SU-DHL-6 (cell line): ENCODE data around the gene CATSPER3.

Experiments
- H2AFZ ChIP-seq: fragments of 200-600 bp; sonication (generic); 2 replicates; pipeline ENCODE4 v1.6.1; 2014; ENCODE audit warnings: low read depth, mild to moderate bottlenecking, moderate library complexity, mixed read lengths, antibody characterized with exemption, low read length; ENCODE audit not compliant: severe bottlenecking
- H3F3A ChIP-seq: fragments of 200-600 bp; shearing (Covaris generic); 2 replicates; pipeline ENCODE4 v1.6.0; 2016; ENCODE audit warnings: antibody characterized with exemption, mild to moderate bottlenecking; ENCODE audit not compliant: insufficient read depth
- H3K27ac ChIP-seq: fragments of 200-600 bp; sonication (generic); 2 replicates; pipeline ENCODE4 v1.5.1; 2016; ENCODE audit warnings: low read depth, mild to moderate bottlenecking, low read length, moderate library complexity, mixed read lengths
- H3K27me3 ChIP-seq: fragments of 200-600 bp; sonication (generic), shearing (Covaris generic); 2 replicates; pipeline ENCODE4 v1.6.0; 2014; ENCODE audit warnings: mild to moderate bottlenecking, low read length
- H3K36me3 ChIP-seq: fragments of 200-600 bp; sonication (generic); 2 replicates; pipeline ENCODE4 v1.6.1; 2014; ENCODE audit warnings: mild to moderate bottlenecking, low read length, mixed read lengths
- H3K4me2 ChIP-seq: fragments of 300-600, 200-600 bp; shearing (Covaris generic), sonication (generic); 2 replicates; pipeline ENCODE4 v1.6.0; 2014; ENCODE audit warnings: low read length, low read depth, mild to moderate bottlenecking; ENCODE audit not compliant: poor library complexity, severe bottlenecking
- H3K4me3 ChIP-seq: fragments of 200-600 bp; sonication (generic); 2 replicates; pipeline ENCODE4 v1.5.1; 2014; ENCODE audit warnings: antibody characterized with exemption, low read length, mild to moderate bottlenecking, mixed read lengths; ENCODE audit not compliant: insufficient read depth, poor library complexity, severe bottlenecking
- H3K79me2 ChIP-seq: fragments of 200-600 bp; sonication (generic); 2 replicates; pipeline ENCODE4 v1.6.1; 2014; ENCODE audit warnings: mild to moderate bottlenecking, low read length, moderate library complexity; ENCODE audit not compliant: insufficient read depth
- H3K9ac ChIP-seq: fragments of 200-600 bp; sonication (generic); 2 replicates; pipeline ENCODE4 v1.7.0; 2014; ENCODE audit warnings: mild to moderate bottlenecking, low read length
- H3K9me2 ChIP-seq: fragments of 200-600 bp; sonication (generic); replicated peaks from 2 replicates; pipeline ENCODE4 v1.6.1; 2014; ENCODE audit warnings: low read length; ENCODE audit not compliant: insufficient read depth
- H3K9me3 ChIP-seq: fragments of 200-600 bp; sonication (generic); 2 replicates; pipeline ENCODE4 v1.6.1; 2014; ENCODE audit warnings: low read length, mixed read lengths; ENCODE audit not compliant: insufficient read depth
- H4K20me1 ChIP-seq: fragments of 200-600 bp; sonication (generic); 2 replicates; pipeline ENCODE4 v1.6.1; 2014; ENCODE audit warnings: low read depth, mild to moderate bottlenecking, antibody characterized with exemption, low read length, moderate library complexity, mixed read lengths
- EZH2phosphoT487 ChIP-seq: fragments of 200-600 bp; sonication (generic), shearing (Covaris generic); conservative IDR thresholded peaks from 2 replicates; pipeline ENCODE4 v1.6.1; 2018; ENCODE audit warnings: mild to moderate bottlenecking, antibody characterized with exemption, low read length, moderate library complexity, mixed read lengths
- TF ChIP-seq, protein P1 (sequence below): fragments of 200-600 bp; sonication (generic); IDR thresholded peaks from one replicate; pipeline ENCODE4 v1.5.1; 2017; ENCODE audit warnings: antibody characterized with exemption, mild to moderate bottlenecking, low read length, moderate library complexity; ENCODE audit not compliant: insufficient read depth, poor library complexity, severe bottlenecking

CATSPER3 gene

DNA sequence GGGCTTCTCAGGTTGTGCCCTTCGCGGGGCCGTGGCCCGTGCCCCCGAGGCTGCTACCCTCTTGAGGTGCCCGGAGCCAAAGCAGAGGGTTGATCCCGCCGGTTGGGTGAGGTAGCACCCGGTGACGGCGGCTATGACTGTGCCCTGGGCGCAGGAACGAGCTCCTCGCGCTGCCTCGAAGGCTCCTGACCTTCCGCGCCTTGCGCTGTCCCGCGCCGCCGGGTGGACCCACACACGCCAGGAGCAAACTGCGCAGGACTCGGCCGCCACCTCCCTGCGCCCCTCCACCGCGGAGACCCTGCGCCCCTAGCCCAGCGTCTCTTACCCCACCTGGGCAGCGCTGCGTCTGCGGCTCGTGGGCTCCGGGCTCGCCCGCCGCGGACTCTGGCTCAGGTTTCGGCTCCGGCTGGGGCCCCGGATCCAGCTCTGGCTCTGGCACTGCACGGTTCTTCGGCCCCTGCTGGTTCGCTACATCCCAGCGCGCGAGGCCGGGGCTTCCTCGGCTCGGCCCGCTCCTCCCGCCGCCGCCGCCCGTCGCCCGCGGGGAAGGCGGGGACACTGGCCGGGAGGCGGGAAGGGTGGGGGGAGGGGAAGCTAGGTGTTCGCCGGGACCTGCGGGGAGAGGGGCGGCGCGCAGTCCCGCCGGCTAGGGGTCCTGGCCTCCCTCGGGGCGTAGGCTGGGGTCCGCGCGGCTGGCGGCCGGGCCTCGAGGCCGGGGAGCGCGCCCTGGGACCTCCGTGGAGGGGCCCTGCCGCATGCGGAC lies 71.7 kb downstream of the CATSPER3 start:
- no peaks in the 10 kb centered on the region for H3K9me2 ChIP-seq
- H3K27me3 ChIP-seq, result no peaks in the 10 kb centered on the region
- no peak overlapping the region for H2AFZ ChIP-seq
- H3K27ac ChIP-seq, result no peak overlapping the region
- H3K4me2 ChIP-seq, result no peak overlapping the region
- H3F3A ChIP-seq, result no peaks in the 10 kb centered on the region
- H3K79me2 ChIP-seq, result no peaks in the 10 kb centered on the region
- H3K9me3 ChIP-seq, result no peaks in the 10 kb centered on the region
- TF ChIP-seq, protein P1, sequence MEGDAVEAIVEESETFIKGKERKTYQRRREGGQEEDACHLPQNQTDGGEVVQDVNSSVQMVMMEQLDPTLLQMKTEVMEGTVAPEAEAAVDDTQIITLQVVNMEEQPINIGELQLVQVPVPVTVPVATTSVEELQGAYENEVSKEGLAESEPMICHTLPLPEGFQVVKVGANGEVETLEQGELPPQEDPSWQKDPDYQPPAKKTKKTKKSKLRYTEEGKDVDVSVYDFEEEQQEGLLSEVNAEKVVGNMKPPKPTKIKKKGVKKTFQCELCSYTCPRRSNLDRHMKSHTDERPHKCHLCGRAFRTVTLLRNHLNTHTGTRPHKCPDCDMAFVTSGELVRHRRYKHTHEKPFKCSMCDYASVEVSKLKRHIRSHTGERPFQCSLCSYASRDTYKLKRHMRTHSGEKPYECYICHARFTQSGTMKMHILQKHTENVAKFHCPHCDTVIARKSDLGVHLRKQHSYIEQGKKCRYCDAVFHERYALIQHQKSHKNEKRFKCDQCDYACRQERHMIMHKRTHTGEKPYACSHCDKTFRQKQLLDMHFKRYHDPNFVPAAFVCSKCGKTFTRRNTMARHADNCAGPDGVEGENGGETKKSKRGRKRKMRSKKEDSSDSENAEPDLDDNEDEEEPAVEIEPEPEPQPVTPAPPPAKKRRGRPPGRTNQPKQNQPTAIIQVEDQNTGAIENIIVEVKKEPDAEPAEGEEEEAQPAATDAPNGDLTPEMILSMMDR, result no peak
- H4K20me1 ChIP-seq, result no peaks in the 10 kb centered on the region
- no peaks in the 10 kb centered on the region for H3K36me3 ChIP-seq
- H3K9ac ChIP-seq, result no peak overlapping the region
- no peak overlapping the region for H3K4me3 ChIP-seq

DNA sequence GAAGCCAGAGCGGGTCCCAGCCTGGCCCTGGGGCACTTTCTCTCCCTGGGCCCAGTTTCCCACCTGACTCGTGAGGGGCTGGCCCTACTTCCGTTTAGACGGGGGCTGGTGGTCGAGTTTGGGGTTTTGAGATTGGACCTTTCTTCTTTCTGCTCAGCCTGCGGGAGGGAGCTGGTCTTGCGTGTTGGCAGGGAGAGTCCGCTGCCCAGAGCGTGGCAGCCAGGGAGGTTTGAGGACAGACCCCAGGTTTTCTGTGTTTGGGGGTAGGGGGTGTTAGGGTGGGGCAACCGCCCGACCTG lies 72.3 kb downstream of the CATSPER3 start:
- H3K4me2 ChIP-seq, result no peak overlapping the region
- no peak overlapping the region for H3K4me3 ChIP-seq
- no peaks in the 10 kb centered on the region for H3K9me3 ChIP-seq
- H3K27me3 ChIP-seq, result no peaks in the 10 kb centered on the region
- no peaks in the 10 kb centered on the region for H3K79me2 ChIP-seq
- H4K20me1 ChIP-seq, result no peaks in the 10 kb centered on the region
- H3F3A ChIP-seq, result no peaks in the 10 kb centered on the region
- no peak overlapping the region for H2AFZ ChIP-seq
- TF ChIP-seq, protein P1, result no peak
- TF ChIP-seq EZH2phosphoT487, result no peak
- no peaks in the 10 kb centered on the region for H3K9me2 ChIP-seq
- no peak overlapping the region for H3K9ac ChIP-seq
- H3K36me3 ChIP-seq, result no peaks in the 10 kb centered on the region
- no peak overlapping the region for H3K27ac ChIP-seq

DNA sequence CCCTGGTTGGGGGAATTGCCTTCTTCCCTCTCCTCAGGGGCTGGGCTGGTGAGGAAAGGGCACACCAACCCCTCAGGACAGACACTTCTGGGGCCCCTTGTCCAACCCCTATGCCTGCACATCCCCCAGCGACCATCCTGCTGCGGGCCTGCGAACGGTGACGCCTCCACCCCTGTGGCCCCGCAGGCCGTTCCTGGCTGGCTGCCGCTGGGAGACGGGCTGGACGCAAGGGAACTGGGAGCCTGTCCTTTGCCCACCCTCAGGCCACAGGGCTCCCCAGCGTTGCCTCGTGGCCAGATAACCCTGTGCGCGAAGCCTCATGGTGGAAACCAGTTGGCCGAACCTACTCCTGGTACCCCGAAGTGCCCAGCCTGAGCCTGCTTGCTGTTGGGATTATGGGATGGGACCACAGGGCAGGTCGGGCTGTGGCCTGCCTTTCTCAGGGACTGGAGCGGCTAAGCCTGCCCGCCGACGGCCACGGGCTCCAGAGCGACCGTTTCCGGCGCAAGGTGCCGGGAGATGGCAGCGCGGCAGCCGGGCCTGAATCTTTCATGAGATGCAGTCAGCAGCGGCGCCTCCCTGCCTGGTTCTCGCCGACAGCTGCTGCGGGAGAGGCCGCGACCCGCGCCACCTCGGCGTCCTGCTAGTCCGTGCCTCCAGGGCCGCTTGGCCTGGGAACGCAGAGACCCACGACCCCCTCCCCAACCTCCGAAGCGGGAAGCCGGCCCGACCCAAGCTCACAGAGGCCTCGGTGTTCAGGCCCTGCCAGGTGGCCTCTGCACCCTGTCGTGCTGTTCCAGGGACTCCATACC lies 72.8 kb downstream of the CATSPER3 start:
- H3F3A ChIP-seq, result no peaks in the 10 kb centered on the region
- H2AFZ ChIP-seq, result no peak overlapping the region
- H3K36me3 ChIP-seq, result no peaks in the 10 kb centered on the region
- H4K20me1 ChIP-seq, result no peaks in the 10 kb centered on the region
- no peaks in the 10 kb centered on the region for H3K9me2 ChIP-seq
- H3K9me3 ChIP-seq, result no peaks in the 10 kb centered on the region
- H3K9ac ChIP-seq, result no peak overlapping the region
- TF ChIP-seq, protein P1, result no peak
- TF ChIP-seq EZH2phosphoT487, result no peak
- no peak overlapping the region for H3K4me3 ChIP-seq
- no peaks in the 10 kb centered on the region for H3K79me2 ChIP-seq
- no peak overlapping the region for H3K4me2 ChIP-seq
- H3K27ac ChIP-seq, result no peak overlapping the region
- no peaks in the 10 kb centered on the region for H3K27me3 ChIP-seq
